ENCODE measurements around the gene FLG. TPM values are rescaled to one million over a fixed set of nuclear protein-coding genes. Genes with fewer than 3 reads are reported as not detected.

Gene FLG
- total and polyA plus RNA-seq, 2 donors (not counting 1 experiment from before 2014, with no cell fraction given) = not detected

DNA sequence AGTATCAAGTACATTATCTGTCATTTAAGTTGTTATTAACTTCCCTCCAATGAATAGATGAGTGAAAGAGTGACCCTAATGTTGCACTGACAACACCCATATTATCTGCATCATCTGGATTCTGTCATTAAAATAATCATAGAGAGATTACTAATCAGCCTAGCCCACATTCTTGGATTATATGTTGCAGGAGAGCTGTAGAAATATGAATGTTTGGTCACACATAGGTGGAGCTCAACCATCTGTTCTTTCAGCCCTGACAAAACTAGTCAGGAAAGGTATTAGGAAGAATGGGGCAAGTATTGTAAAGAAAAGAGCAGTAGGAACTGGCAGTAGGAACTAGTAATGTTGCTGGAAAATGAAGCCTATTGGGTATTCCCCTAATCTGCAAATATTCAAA, 19.4 kb upstream of the FLG start:
- Histone ChIP-seq H2AFZ (ENCODE audit: low read length) (no peak overlapping the region), H3K27me3 (ENCODE audit: control insufficient read depth, insufficient read depth, low read length) (no peaks in the 10 kb centered on the region), H3K9me3 (ENCODE audit: control insufficient read depth, insufficient read depth, low read depth, low read length) (no peaks in the 10 kb centered on the region), H3K36me3 (ENCODE audit: control insufficient read depth, insufficient read depth, low read length) (no peaks in the 10 kb centered on the region), H3K79me2 (ENCODE audit: control insufficient read depth, insufficient read depth, low read length) (no peaks in the 10 kb centered on the region), H4K20me1 (ENCODE audit: control insufficient read depth, extremely low read depth, insufficient read depth, low read length) (no peaks in the 10 kb centered on the region), H3K9ac (ENCODE audit: insufficient read depth, low read length) (no peak overlapping the region), H3K4me2 (ENCODE audit: extremely low read depth, insufficient read depth, low read length) (no peak overlapping the region), H3K27ac (ENCODE audit: insufficient read depth, low read length) (no peak overlapping the region), H3K4me1 (ENCODE audit: control insufficient read depth, extremely low read depth, insufficient read depth, low read length) (no peaks in the 10 kb centered on the region), H3K4me3 (replicated peaks in 1 of 4; ENCODE audit: control extremely low read depth in 1 of 4, insufficient read depth in 1 of 4, low read depth in 3 of 4, low read length in 4 of 4) (no peak overlapping the region)
- DNase-seq (ENCODE audit: low read depth in 2 of 2) = no peak
- TF ChIP-seq, protein P1, sequence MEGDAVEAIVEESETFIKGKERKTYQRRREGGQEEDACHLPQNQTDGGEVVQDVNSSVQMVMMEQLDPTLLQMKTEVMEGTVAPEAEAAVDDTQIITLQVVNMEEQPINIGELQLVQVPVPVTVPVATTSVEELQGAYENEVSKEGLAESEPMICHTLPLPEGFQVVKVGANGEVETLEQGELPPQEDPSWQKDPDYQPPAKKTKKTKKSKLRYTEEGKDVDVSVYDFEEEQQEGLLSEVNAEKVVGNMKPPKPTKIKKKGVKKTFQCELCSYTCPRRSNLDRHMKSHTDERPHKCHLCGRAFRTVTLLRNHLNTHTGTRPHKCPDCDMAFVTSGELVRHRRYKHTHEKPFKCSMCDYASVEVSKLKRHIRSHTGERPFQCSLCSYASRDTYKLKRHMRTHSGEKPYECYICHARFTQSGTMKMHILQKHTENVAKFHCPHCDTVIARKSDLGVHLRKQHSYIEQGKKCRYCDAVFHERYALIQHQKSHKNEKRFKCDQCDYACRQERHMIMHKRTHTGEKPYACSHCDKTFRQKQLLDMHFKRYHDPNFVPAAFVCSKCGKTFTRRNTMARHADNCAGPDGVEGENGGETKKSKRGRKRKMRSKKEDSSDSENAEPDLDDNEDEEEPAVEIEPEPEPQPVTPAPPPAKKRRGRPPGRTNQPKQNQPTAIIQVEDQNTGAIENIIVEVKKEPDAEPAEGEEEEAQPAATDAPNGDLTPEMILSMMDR (conservative IDR thresholded peaks at IDR 0.05 in 1 of 2, IDR thresholded peaks at IDR 0.05 in 1 of 2; ENCODE audit: low read depth in 1 of 2, low read length in 2 of 2) = no peak
- no peak for TF ChIP-seq EZH2 (IDR thresholded peaks at IDR 0.05; ENCODE audit: low read length, missing control alignments)

DNA sequence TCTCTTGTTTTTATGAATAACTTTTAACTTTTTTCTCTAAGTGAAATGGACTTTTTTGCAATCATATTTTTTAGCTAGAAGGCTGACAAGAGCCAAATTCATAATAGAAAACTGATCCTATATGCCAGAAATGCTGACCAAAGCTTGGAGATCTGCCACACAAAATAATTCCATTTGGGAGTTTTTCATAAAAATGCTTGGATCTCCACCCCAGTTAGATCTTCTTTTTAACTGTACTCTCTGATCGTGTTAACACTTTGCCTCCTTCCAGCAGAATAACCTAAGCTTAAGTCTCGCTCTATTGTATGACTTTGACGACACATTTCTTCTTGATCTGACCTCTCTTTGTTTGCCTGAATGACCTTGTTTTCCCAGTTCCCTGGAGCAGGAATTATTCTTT, 18.0 kb upstream of the FLG start:
- no peak overlapping the region for H3K27ac ChIP-seq (ENCODE audit: insufficient read depth, low read length)
- TF ChIP-seq EZH2 (IDR thresholded peaks at IDR 0.05; ENCODE audit: low read length, missing control alignments) = no peak
- TF ChIP-seq, protein P1 (conservative IDR thresholded peaks at IDR 0.05 in 1 of 2, IDR thresholded peaks at IDR 0.05 in 1 of 2; ENCODE audit: low read depth in 1 of 2, low read length in 2 of 2) = no peak
- H3K36me3 ChIP-seq (ENCODE audit: control insufficient read depth, insufficient read depth, low read length) = no peaks in the 10 kb centered on the region
- no peak for DNase-seq (ENCODE audit: low read depth in 2 of 2)
- no peak overlapping the region for H3K4me2 ChIP-seq (ENCODE audit: extremely low read depth, insufficient read depth, low read length)
- H3K9me3 ChIP-seq (ENCODE audit: control insufficient read depth, insufficient read depth, low read depth, low read length) = no peaks in the 10 kb centered on the region
- no peak overlapping the region for H2AFZ ChIP-seq (ENCODE audit: low read length)
- no peak overlapping the region for H3K4me3 ChIP-seq (replicated peaks in 1 of 4; ENCODE audit: control extremely low read depth in 1 of 4, insufficient read depth in 1 of 4, low read depth in 3 of 4, low read length in 4 of 4)
- H3K27me3 ChIP-seq (ENCODE audit: control insufficient read depth, insufficient read depth, low read length) = no peaks in the 10 kb centered on the region
- H3K79me2 ChIP-seq (ENCODE audit: control insufficient read depth, insufficient read depth, low read length) = no peaks in the 10 kb centered on the region
- no peak overlapping the region for H3K9ac ChIP-seq (ENCODE audit: insufficient read depth, low read length)
- H4K20me1 ChIP-seq (ENCODE audit: control insufficient read depth, extremely low read depth, insufficient read depth, low read length) = no peaks in the 10 kb centered on the region
- H3K4me1 ChIP-seq (ENCODE audit: control insufficient read depth, extremely low read depth, insufficient read depth, low read length) = no peaks in the 10 kb centered on the region

DNA sequence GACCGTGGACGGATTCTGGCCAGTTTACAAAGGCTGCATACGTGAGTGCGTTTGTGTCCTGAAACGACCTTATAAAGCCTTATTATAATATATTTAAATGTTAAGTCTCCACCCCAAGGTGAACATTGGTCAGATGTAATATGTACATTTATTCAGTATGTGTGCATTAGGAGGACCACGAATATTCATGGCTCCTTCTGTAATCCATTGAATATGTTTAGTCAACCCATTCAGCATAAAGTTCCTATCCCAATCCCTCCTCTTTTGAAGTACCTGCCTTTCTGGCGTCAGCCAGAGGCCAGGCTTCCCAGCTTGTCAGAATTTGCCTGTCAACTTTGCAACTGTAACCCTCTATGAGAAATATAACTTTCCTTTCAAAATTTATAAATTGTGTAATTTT, 10.4 kb upstream of the FLG start:
- no peak for TF ChIP-seq EZH2 (IDR thresholded peaks at IDR 0.05; ENCODE audit: low read length, missing control alignments)
- TF ChIP-seq, protein P1 (conservative IDR thresholded peaks at IDR 0.05 in 1 of 2, IDR thresholded peaks at IDR 0.05 in 1 of 2; ENCODE audit: low read depth in 1 of 2, low read length in 2 of 2) = no peak
- no peaks in the 10 kb centered on the region for H3K27me3 ChIP-seq (ENCODE audit: control insufficient read depth, insufficient read depth, low read length)
- no peaks in the 10 kb centered on the region for H3K79me2 ChIP-seq (ENCODE audit: control insufficient read depth, insufficient read depth, low read length)
- no peaks in the 10 kb centered on the region for H3K36me3 ChIP-seq (ENCODE audit: control insufficient read depth, insufficient read depth, low read length)
- no peak overlapping the region for H3K27ac ChIP-seq (ENCODE audit: insufficient read depth, low read length)
- no peak overlapping the region for H3K4me2 ChIP-seq (ENCODE audit: extremely low read depth, insufficient read depth, low read length)
- H3K4me3 ChIP-seq (replicated peaks in 1 of 4; ENCODE audit: control extremely low read depth in 1 of 4, insufficient read depth in 1 of 4, low read depth in 3 of 4, low read length in 4 of 4) = no peak overlapping the region
- no peaks in the 10 kb centered on the region for H4K20me1 ChIP-seq (ENCODE audit: control insufficient read depth, extremely low read depth, insufficient read depth, low read length)
- no peaks in the 10 kb centered on the region for H3K9me3 ChIP-seq (ENCODE audit: control insufficient read depth, insufficient read depth, low read depth, low read length)
- no peak for DNase-seq (ENCODE audit: low read depth in 2 of 2)
- H3K4me1 ChIP-seq (ENCODE audit: control insufficient read depth, extremely low read depth, insufficient read depth, low read length) = no peaks in the 10 kb centered on the region
- no peak overlapping the region for H3K9ac ChIP-seq (ENCODE audit: insufficient read depth, low read length)
- H2AFZ ChIP-seq (ENCODE audit: low read length) = no peak overlapping the region

Measured in fibroblast of lung (primary cell).